Retinal pigment epithelial cell (primary cell): ENCODE measurements around the gene SMIM24.

ENCODE experiments used
- DNase-seq: peaks from one replicate; pipeline ENCODE4 v3.0.0-alpha.2; 2010; ENCODE audit warnings: low read depth
- H3K4me3 ChIP-seq: 2 replicates; pipeline ENCODE4 v1.5.1; 2011; ENCODE audit warnings: mild to moderate bottlenecking, low read length, control low read depth, moderate library complexity
- TF ChIP-seq, protein P1 (sequence below): conservative IDR thresholded peaks from 2 replicates; pipeline ENCODE4 v1.5.1; 2011; ENCODE audit warnings: low read depth, low read length, control low read depth, inconsistent platforms

SMIM24 gene

DNA sequence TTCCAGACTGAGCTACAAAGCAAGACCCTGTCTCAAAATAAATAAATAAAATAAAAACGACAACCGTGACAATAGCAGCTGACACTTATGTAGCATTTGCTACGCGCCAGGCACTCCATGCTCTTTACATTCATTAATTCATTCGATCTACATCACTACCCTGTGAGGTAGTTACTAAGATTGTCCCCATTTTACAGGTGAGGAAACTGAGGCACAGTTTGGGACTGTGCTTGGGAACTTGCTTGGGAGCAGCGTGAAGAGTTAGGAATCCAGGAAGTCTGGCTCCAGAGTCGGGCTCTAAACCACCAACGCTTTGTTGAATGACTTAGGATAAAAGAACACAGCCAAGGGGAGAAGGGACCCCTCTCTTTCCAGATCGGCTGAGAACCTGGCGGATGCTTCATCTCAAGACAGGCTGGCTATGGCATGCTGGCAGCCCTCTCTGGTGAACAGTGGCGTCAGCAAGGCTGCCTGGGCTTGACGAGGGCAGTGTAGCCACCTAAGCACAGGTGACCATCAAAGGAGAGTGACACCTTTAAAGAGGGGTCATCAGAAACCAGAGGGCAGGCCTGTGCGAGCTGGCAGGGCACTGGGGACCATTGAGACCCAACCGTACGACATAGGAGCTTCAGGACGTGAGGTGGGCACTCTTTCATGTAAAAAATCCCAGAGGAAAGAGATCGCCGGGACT, 19.6 kb upstream of the SMIM24 start:
- peak overlapping the region; percentile 97 for H3K4me3 ChIP-seq
- TF ChIP-seq, protein P1, sequence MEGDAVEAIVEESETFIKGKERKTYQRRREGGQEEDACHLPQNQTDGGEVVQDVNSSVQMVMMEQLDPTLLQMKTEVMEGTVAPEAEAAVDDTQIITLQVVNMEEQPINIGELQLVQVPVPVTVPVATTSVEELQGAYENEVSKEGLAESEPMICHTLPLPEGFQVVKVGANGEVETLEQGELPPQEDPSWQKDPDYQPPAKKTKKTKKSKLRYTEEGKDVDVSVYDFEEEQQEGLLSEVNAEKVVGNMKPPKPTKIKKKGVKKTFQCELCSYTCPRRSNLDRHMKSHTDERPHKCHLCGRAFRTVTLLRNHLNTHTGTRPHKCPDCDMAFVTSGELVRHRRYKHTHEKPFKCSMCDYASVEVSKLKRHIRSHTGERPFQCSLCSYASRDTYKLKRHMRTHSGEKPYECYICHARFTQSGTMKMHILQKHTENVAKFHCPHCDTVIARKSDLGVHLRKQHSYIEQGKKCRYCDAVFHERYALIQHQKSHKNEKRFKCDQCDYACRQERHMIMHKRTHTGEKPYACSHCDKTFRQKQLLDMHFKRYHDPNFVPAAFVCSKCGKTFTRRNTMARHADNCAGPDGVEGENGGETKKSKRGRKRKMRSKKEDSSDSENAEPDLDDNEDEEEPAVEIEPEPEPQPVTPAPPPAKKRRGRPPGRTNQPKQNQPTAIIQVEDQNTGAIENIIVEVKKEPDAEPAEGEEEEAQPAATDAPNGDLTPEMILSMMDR = no peak
- no peak for DNase-seq

DNA sequence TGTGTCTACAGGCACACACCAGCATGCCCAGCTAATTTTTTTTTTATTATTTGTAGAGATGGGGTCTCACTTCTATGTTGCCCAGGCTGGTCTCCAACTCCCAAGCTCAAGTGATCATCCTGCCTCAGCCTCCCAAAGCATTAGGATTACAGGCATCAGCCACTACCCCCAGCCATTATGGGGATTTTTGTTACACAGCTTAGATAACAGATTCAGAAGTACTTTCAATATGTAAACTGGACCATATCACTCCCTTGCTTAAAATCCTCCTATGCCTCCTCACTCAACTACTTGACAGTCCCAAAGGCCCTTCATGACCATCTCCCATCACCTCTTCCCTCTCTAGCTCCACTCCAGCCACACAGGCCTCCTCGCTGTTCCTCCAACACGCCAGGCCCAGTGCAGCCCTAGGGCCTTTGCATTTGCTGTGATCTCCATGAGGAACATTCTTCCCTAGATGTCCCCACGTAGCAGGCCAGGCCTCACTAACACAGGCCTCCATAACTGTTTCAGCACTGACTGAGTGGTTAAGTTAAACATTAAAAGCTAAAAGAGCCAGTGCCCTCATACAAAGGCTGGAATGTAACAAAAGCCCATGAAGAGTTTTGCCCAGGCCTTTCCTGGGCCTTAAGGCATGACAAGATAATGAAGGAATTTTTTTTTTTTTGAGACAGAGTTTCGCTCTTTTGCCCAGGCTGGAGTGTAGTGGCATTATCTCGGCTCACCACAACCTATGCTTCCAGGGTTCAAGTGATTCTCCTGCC, 17.6 kb upstream of the SMIM24 start:
- TF ChIP-seq, protein P1 = no peak
- no peak overlapping the region for H3K4me3 ChIP-seq
- DNase-seq = no peak

DNA sequence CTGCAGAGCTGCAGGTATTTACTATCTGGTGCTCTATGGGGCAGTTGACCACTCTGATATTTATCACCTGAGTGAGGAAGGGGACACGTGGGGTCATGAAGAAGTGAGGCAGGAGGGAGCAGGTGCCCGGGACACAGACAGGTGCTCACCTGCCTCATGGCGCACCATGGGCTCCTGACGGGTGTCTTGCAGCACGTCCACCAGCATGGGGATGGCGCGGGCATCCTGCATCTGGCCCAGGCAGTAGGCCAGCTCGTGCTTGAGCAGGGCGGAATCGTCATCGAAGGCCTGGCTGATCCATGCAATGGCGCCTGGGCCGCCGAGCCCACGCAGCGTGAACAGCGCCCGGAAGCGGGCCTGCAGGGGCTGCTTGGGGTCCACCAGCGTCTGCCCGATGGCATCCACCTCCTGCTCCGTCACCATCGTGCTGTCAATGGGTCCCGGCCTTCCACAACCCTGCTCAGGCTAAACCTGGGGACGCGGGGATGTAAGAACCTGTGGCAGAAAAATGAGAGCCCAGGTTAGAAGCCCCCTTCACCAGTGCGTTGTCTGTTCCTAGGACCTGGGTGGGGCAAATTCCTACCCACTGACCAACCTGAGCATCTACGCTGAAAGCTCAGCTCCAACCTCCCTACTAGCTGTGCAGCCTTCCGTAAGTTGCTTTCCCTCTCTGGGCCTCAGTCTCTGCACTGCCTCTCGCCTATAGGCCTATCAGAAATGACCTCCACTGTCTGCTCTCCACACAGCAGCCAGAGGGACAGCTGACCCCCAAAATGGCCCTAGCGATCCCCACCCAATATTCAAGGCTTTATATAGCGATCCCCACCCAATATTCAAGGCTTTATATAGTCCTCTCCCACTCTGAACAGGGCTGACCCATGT, 16.3 kb upstream of the SMIM24 start:
- no peak for DNase-seq
- TF ChIP-seq, protein P1 = no peak

GRCh38 chr19:3494559-3494958, 14.2 kb upstream of the SMIM24 start:
- DNase-seq = no peak
- no peak overlapping the region for H3K4me3 ChIP-seq
- TF ChIP-seq, protein P1 = no peak

More for the DNA sequence above, 16.3 kb upstream of the SMIM24 start:
- H3K4me3 ChIP-seq = no peak overlapping the region

DNA sequence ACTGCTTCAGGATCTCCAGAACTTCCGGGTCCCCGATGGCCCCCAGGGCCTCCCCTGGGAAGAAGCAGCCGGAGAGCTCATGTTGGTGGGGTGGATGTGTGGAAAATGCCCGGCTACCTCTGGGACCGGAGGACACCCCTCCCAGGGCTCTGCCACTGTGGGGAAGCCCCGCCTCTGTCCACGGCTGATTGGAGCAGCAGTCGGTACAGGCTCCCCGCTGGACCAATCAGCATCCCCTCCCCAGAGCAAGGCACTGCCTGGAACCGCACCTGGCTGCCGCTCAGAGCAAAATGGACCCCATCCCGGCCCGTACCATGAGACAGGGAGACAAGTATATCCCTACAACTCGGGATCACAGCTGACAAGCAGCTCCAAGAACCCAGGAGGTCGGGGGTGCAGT, 13.7 kb upstream of the SMIM24 start:
- H3K4me3 ChIP-seq = no peak overlapping the region
- TF ChIP-seq, protein P1 = no peak
- peak; percentile 34 for DNase-seq

DNA sequence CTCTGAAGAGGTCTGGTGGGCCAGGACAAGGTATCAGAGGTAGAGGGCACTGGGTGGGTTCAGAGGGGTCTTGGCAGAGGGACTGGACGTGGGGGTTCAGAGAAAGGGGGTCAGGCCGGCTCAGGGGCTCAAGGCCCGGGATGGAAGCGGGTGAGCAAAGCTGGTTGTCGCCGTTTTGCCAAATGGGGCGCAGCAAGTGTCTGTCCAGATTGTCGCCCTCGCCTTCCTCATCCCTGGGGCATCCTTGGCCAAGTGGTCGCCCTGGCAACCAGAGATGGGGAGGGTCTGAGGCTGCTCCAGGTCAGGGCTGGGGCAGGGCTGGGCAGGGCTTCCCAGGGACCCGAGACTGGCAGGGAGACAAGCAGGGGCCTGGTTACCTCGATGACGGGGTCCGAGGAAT, 13.3 kb upstream of the SMIM24 start:
- H3K4me3 ChIP-seq = no peak overlapping the region
- no peak for DNase-seq
- TF ChIP-seq, protein P1 = no peak
